A549 (cell line): Measurements from ENCODE around the gene MPRIP.

Experiments
- CEBPB ChIP-seq, 2 experiments: fragments of >200 bp in 1 of 2; sonication (Bioruptor Twin) in 1 of 2; formaldehyde crosslinking in 1 of 2; IDR thresholded peaks; 2 replicates each; pipeline ENCODE4 v1.6.1; 2012 to 2016
- CHD2 ChIP-seq: fragments of 150-350 bp; IDR thresholded peaks from 2 replicates; pipeline ENCODE4 v1.6.1; 2014; ENCODE audit warnings: low read length; ENCODE audit not compliant: partially characterized antibody
- CTCF ChIP-seq: fragments of >200 bp; sonication (Bioruptor Twin); formaldehyde crosslinking; IDR thresholded peaks from 3 replicates; pipeline ENCODE4 v1.5.1; 2016
- HEYL ChIP-seq: fragments of 250-450 bp; sonication (Bioruptor Pico); IDR thresholded peaks from 2 replicates; pipeline ENCODE4 v1.8.0; 2021; ENCODE audit warnings: mild to moderate bottlenecking, moderate library complexity
- JUNB ChIP-seq: fragments of >200 bp; sonication (Bioruptor Twin); formaldehyde crosslinking; IDR thresholded peaks from 2 replicates; pipeline ENCODE4 v1.6.1; 2016
- POLR2A ChIP-seq: IDR thresholded peaks from 2 replicates; pipeline ENCODE4 v1.6.1; 2012; ENCODE audit warnings: mild to moderate bottlenecking, low read length
- SMC3 ChIP-seq: fragments of >200 bp; sonication (Bioruptor Twin); formaldehyde crosslinking; IDR thresholded peaks from 3 replicates; pipeline ENCODE4 v1.6.1; 2018; ENCODE audit warnings: inconsistent platforms

GRCh38 chr17:17173921-17174320 lies 131.7 kb downstream of the MPRIP start:
- no peak for TF ChIP-seq HEYL (CRISPR knock-in tag)
- TF ChIP-seq JUNB = no peak
- TF ChIP-seq CEBPB (IDR thresholded peaks at IDR 0.05) = no peak
- no peak for TF ChIP-seq CTCF
- no peak for TF ChIP-seq CHD2
- no peak for TF ChIP-seq SMC3
- TF ChIP-seq POLR2A = no peak
